ENCODE data around the gene USP40.

The USP40 gene

DNA sequence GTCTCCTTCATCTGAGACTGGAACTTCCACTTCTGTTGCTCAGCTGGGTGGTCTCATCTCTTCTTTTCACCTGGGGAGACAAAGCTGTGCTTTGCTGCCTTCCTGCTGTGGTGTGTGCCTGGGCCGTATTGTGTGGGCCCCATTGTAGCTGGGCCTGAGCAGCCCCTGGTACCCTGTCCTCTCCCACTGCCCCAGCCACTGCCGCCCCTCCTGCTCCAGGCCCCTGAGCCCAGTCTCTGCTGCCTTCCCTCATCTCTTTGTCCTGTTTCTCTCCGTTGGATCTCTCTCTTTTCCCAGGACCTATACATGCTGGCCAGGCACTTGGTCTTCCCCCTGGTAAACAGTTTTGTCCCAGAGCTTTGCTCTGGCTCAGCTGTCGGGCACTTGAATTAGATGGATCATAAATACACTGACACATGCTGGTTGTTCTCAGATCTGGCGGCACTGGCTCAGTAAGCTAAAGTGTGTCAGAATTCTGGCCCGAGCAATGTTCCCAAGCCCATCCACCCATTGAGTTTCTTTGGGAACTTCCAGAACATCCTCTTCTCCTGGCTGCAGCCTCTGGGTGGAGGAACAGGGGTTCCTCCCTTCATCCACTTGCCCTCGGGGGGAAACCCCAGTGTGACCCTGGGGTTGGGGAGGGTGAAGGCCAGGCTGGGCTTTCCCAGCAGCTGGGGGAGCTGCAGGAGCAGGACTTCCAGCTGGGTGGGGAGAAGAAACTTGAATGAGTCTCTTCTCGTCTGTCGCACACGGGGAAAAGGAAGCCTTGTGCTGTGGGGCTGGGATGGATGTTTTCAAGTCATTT, 113.3 kb downstream of the USP40 start:
- TF ChIP-seq FOXM1 (IDR thresholded peaks at IDR 0.05; ENCODE audit: borderline replicate concordance) (no peak), ELF4 (IDR thresholded peaks at IDR 0.05) (no peak), SP1 (IDR thresholded peaks at IDR 0.05) (no peak), TARDBP (IDR thresholded peaks at IDR 0.05) (no peak), BHLHE40 (IDR thresholded peaks at IDR 0.05; ENCODE audit: borderline replicate concordance) (no peak), NFRKB (IDR thresholded peaks at IDR 0.05) (no peak), LEF1 (IDR thresholded peaks at IDR 0.05; ENCODE audit: borderline replicate concordance) (no peak), CTBP1 (IDR thresholded peaks at IDR 0.05; ENCODE audit: borderline replicate concordance) (no peak)
- TF ChIP-seq, protein P1, sequence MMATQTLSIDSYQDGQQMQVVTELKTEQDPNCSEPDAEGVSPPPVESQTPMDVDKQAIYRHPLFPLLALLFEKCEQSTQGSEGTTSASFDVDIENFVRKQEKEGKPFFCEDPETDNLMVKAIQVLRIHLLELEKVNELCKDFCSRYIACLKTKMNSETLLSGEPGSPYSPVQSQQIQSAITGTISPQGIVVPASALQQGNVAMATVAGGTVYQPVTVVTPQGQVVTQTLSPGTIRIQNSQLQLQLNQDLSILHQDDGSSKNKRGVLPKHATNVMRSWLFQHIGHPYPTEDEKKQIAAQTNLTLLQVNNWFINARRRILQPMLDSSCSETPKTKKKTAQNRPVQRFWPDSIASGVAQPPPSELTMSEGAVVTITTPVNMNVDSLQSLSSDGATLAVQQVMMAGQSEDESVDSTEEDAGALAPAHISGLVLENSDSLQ (IDR thresholded peaks at IDR 0.05): no peak
- POLR2A ChIA-PET: no interaction called here
- DNase-seq (ENCODE audit: extremely low spot score): no peak
- CTCF ChIA-PET: no interaction called here

DNA sequence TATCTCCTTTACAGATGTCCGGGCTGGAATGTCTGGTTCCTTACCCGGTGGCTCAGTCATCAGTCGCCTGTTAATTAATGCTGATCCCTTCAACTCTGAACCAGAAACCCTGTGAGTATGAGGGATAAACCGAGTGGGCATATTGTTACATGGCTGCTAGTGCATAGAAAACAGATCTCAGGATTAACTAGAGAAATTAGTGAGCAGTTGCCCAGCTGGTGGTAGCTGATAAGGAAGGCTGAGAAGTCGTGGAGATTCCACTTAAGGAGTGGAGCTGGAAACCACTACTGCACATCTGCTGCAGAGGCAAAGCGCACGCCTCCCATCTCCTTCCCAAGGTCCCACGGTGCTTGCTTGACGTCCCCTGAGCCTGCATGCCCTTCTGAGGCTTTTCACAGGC, 114.6 kb downstream of the USP40 start:
- ChIA-PET CTCF (interaction anchor here (0.6 kb wide), 2 partner anchors 47 to 552 kb away, joined by 3 read pairs; no protein-coding TSS in a partner anchor), POLR2A (no interaction called here)
- TF ChIP-seq TARDBP (IDR thresholded peaks at IDR 0.05) (no peak), FOXA1 (IDR thresholded peaks at IDR 0.05) (no peak), FOXK2 (IDR thresholded peaks at IDR 0.05) (no peak), ELF4 (IDR thresholded peaks at IDR 0.05) (no peak), ZNF384 (IDR thresholded peaks at IDR 0.05) (no peak), BHLHE40 (IDR thresholded peaks at IDR 0.05; ENCODE audit: borderline replicate concordance) (no peak), CTBP1 (IDR thresholded peaks at IDR 0.05; ENCODE audit: borderline replicate concordance) (no peak), ARNT (IDR thresholded peaks at IDR 0.05) (no peak), L3MBTL2 (conservative IDR thresholded peaks at IDR 0.05) (no peak), NFRKB (IDR thresholded peaks at IDR 0.05) (no peak), SP1 (IDR thresholded peaks at IDR 0.05) (no peak), FOXM1 (IDR thresholded peaks at IDR 0.05; ENCODE audit: borderline replicate concordance) (no peak), SUZ12 (IDR thresholded peaks at IDR 0.05) (no peak), HDGF (IDR thresholded peaks at IDR 0.05; ENCODE audit: borderline replicate concordance) (no peak), LEF1 (IDR thresholded peaks at IDR 0.05; ENCODE audit: borderline replicate concordance) (no peak)
- TF ChIP-seq, protein P1 (IDR thresholded peaks at IDR 0.05): no peak
- no peak for DNase-seq (ENCODE audit: extremely low spot score)

DNA sequence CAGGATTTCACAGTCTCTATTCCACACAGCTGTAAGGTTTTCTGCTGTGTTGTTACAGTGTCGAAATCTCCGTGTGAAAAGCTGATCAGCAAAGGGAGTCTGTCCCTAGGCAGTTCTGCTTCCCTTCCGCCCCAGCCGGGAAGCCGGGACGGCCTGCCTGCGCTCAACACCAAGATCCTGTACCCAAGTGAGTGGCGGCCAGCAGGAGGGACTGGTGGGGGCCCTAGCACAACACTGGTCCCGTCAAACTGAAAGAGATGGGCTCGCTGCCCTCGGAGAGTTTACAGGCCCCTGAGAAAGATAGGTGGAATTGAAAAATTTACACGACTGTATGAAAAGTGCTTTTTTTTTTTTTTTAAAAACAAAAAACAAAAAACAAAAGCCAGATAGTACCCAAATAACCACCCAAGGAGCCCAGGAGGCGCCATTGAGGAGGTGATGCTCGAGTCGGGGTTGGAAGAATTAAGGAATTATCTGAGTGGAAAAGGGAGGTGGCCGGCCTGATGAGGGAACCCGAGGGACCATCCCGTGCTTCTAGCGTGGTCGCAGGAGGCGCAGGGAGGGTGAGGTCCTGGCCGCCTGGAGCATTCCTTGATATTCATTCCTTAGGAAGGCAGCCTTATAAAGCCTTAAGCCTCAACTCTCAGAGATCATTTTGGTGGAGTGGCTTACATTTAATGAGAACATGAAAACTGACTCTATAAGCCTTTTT, 115.6 kb downstream of the USP40 start:
- CTCF ChIA-PET: interaction anchor here (0.6 kb wide), 1 partner anchor 48 kb away, joined by 3 read pairs; no protein-coding TSS in a partner anchor

DNA sequence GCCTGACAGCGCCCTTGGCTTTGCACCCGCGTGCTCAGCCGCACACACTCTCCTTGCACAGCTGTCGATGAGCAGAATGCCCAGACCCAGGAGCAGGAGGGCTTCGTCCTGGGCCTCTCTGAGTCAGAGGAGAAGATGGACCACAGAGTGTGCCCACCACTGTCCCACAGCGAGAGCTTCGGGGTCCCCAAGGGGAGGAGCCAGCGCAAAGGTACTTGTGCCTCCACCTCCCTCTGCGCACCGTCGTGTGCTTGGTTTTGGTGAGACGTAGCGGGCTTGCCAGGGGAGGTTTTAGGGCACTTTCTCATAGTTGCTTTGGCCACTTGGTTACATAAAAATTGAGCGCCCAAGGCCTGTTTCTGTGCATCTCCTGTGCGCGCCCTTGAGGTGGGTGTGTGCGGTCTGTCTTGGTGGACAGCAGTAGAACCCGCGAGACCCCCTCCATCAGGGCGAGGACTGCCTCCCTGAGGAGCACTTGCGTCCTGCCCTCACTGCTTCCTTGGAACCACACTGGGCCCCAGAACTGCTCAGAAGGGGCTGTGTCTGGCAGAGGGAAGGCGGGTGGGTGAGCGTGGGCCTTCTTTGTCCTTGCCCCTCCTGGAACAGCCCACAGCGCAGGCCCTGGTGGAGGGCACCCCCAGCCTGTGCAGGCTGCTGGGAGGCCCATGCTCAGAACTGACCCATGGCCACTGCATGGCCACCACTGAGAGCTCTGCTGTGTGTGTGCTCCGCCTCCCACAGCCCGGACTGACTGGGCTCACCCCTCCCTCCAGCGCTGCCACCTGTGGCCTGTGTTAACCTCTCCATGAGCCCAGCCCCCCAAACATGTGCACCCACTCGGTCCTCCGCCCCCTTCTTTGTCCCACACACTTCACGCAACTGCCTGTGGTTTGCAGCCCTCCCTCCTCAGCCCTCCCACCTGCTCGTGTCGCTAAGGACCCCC, 116.4 kb downstream of the USP40 start:
- CTCF ChIA-PET: no interaction called here

More for the DNA sequence above, 115.6 kb downstream of the USP40 start:
- TF ChIP-seq ELF4 (IDR thresholded peaks at IDR 0.05) (no peak), HDGF (IDR thresholded peaks at IDR 0.05; ENCODE audit: borderline replicate concordance) (no peak), NFRKB (IDR thresholded peaks at IDR 0.05) (no peak)
- POLR2A ChIA-PET: no interaction called here
- DNase-seq (ENCODE audit: extremely low spot score): no peak

More for the DNA sequence above, 116.4 kb downstream of the USP40 start:
- TF ChIP-seq FOXM1 (IDR thresholded peaks at IDR 0.05; ENCODE audit: borderline replicate concordance) (no peak), SP1 (IDR thresholded peaks at IDR 0.05) (no peak), ZNF384 (IDR thresholded peaks at IDR 0.05) (no peak), HDGF (IDR thresholded peaks at IDR 0.05; ENCODE audit: borderline replicate concordance) (no peak), FOXK2 (IDR thresholded peaks at IDR 0.05) (no peak), L3MBTL2 (conservative IDR thresholded peaks at IDR 0.05) (no peak), BHLHE40 (IDR thresholded peaks at IDR 0.05; ENCODE audit: borderline replicate concordance) (no peak), LEF1 (IDR thresholded peaks at IDR 0.05; ENCODE audit: borderline replicate concordance) (no peak), FOXA1 (IDR thresholded peaks at IDR 0.05) (no peak), ELF4 (IDR thresholded peaks at IDR 0.05) (no peak), CTBP1 (IDR thresholded peaks at IDR 0.05; ENCODE audit: borderline replicate concordance) (no peak), ARNT (IDR thresholded peaks at IDR 0.05) (no peak), NFRKB (IDR thresholded peaks at IDR 0.05) (no peak), TARDBP (IDR thresholded peaks at IDR 0.05) (no peak), SUZ12 (IDR thresholded peaks at IDR 0.05) (no peak)
- TF ChIP-seq, protein P1 (IDR thresholded peaks at IDR 0.05): no peak
- no peak for DNase-seq (ENCODE audit: extremely low spot score)
- POLR2A ChIA-PET: no interaction called here

All from HEK293T (cell line).